ENCODE measurements around the gene OVCA2. TPM values are rescaled to one million over a fixed set of nuclear protein-coding genes. Genes with fewer than 3 reads are reported as not detected.

Gene OVCA2
- polyA plus RNA-seq, 1 donor = 26.8 TPM

DNA sequence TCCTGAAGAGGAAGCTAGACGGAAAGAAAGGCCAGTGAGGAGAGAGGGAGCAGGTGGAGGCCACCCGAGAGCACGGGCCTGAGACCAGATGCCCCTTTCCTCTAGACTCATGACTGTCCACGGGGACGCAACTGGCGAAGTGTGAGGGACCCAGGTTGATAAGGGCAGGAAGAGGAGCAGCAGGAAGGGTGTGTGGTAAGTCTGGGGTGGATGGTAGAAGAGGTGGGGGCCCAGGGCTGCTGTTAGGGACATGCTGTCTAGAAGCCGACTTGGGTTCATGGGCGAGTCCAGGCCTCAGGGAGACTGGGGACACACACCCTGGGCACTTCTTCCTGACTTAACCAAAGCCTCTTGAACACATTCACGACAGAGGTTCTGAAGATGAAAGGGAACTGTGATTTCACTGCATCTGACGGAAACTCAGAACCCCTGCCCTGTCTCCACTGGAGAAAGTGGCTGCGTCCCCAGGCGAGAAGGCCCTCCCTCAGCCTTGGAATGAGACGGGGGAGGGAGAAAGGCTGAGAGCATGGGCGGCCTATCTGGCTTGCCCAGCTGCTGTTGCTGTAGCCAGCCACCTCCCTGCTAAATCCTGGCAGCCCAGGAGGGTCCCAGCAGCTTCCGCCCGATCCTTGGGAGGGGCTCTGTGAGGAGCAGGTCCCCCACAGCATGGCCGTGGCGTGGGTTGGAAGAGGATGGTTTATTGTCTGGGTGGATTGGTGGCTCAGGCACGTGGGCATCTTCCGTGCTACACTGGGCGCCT is 19.0 kb downstream of the OVCA2 start:
- Histone ChIP-seq H3K27ac (ENCODE audit: low read length) (peak overlapping the region; percentile 75), H3K4me1 (ENCODE audit: control insufficient read depth, insufficient read depth, low read length) (peaks cover 15% of the 10 kb centered on the region), H3K36me3 (ENCODE audit: control insufficient read depth, insufficient read depth, low read length) (peaks cover 58% of the 10 kb centered on the region), H3K4me3 (ENCODE audit: low read length) (no peak overlapping the region), H3K27me3 (ENCODE audit: control insufficient read depth, insufficient read depth, low read length) (peaks cover 39% of the 10 kb centered on the region), H3K9me3 (ENCODE audit: control insufficient read depth, low read depth, low read length) (peaks cover 10% of the 10 kb centered on the region)
- no peak for DNase-seq
- WGBS (ENCODE audit: insufficient coverage, low lambda C conversion rate) = 80% methylated on average over 1 of the region's 21 CpGs

DNA sequence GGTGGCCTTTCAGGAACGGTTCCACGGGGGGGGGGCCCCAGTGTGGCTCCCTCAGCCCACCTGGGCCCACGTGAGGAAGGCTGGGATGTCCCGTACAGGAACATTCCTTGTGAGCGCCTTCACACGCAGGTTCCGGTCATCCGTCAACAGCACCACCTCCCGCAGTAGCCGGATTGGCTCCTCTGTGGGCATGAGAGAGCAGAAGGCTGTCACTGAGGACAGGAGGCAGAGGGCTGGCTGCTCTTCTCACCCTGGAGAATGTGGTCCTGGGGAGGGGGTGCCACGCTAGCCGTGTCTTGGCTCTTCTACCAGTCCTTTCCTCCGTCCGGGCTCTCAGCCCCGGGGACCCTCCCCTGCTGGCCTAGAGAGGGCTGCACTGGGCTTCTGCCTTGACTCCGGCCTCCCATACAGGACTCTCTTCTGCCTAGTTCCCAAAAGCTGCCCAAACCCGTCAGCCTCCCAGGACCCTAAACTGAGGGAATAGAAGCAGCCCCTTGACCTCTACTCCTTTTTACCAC is 19.7 kb downstream of the OVCA2 start:
- WGBS (ENCODE audit: insufficient coverage, low lambda C conversion rate) = no CpG with 5 or more reads among the region's 17 CpGs
- Histone ChIP-seq H3K27me3 (ENCODE audit: control insufficient read depth, insufficient read depth, low read length) (peaks cover 33% of the 10 kb centered on the region), H3K9me3 (ENCODE audit: control insufficient read depth, low read depth, low read length) (peaks cover 8% of the 10 kb centered on the region), H3K4me3 (ENCODE audit: low read length) (no peak overlapping the region), H3K27ac (ENCODE audit: low read length) (peak overlapping the region; percentile 75), H3K36me3 (ENCODE audit: control insufficient read depth, insufficient read depth, low read length) (peaks cover 63% of the 10 kb centered on the region), H3K4me1 (ENCODE audit: control insufficient read depth, insufficient read depth, low read length) (peaks cover 17% of the 10 kb centered on the region)
- DNase-seq = no peak

DNA sequence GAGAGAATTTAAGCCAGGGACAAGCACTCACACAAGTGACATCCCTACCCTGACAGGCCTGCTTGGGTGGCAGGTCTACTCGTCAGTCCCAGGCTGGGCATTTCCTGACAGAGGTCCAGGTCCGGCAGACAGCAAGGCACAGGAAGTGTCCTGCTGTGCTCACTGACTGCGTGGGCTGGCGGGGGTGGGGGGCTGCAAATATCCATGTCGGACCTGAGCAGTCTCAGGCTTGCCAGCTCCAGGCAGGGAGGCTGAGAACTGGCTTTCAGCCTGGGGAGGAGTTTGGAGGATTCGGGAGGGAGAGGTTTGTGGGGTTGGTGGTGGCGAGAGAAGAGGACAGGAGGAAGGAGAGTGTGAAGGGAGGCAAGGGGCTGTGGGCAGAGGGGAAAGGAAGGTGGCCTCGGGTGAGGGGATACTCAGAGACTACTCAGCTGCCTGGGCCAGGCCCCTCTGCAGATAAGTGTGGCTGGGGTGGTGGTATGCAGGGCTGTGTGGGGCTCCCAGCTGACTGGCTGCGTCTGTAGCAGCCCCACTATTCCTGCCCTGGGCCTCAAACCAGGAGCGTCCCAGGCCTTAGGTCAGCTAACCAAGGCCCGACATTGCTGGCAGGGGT is 20.9 kb downstream of the OVCA2 start:
- H3K4me1 ChIP-seq (ENCODE audit: control insufficient read depth, insufficient read depth, low read length) = peaks cover 26% of the 10 kb centered on the region
- no CpG with 5 or more reads among the region's 11 CpGs for WGBS (ENCODE audit: insufficient coverage, low lambda C conversion rate)
- H3K27me3 ChIP-seq (ENCODE audit: control insufficient read depth, insufficient read depth, low read length) = peaks cover 30% of the 10 kb centered on the region
- peak overlapping the region; percentile 75 for H3K27ac ChIP-seq (ENCODE audit: low read length)
- no peak overlapping the region for H3K4me3 ChIP-seq (ENCODE audit: low read length)
- peaks cover 6% of the 10 kb centered on the region for H3K9me3 ChIP-seq (ENCODE audit: control insufficient read depth, low read depth, low read length)
- peaks cover 69% of the 10 kb centered on the region for H3K36me3 ChIP-seq (ENCODE audit: control insufficient read depth, insufficient read depth, low read length)
- DNase-seq = no peak

DNA sequence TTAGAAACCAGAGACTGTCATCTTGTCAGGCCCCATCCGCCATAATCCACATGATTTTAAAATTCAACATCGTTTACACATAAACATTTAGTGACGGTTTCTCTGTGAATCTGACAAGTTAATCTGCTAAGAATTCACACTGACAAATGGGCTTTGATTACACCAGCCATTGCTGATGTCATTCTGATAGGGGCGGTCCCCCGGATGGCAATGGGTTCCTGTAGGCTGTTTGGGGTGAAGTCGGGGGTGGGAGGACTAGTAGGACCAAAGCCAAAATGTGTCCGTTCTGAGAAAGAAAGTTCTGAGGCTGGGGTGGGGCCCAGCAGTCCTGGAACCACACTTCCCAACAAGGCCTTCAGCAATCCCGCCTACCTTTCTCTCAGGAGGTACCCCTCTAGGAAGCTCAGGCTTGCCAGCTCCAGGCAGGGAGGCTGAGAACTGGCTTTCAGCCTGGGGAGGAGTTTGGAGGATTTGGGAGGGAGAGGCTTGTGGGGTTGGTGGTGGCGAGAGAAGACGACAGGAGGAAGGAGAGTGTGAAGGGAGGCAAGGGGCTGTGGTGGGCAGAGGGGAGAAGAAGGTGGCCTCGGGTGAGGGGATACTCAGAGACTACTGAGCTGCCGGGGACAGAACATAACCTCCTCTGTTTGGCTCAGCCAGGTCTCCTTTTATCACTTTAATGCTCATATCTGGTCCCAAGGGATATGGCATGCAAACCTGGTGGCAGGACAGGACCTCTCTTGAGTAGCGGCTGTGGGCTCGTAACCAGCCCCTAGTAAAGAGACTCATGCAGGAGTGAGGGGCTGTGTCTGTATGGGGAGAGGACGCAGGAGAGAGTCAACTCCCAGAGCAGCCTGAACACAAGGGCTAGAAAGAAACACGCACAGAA is 21.7 kb downstream of the OVCA2 start:
- DNase-seq = no peak
- no peaks in the 10 kb centered on the region for H3K9me3 ChIP-seq (ENCODE audit: control insufficient read depth, low read depth, low read length)
- peaks cover 30% of the 10 kb centered on the region for H3K4me1 ChIP-seq (ENCODE audit: control insufficient read depth, insufficient read depth, low read length)
- peaks cover 22% of the 10 kb centered on the region for H3K27me3 ChIP-seq (ENCODE audit: control insufficient read depth, insufficient read depth, low read length)
- peak overlapping the region; percentile 75 for H3K27ac ChIP-seq (ENCODE audit: low read length)
- H3K36me3 ChIP-seq (ENCODE audit: control insufficient read depth, insufficient read depth, low read length) = peaks cover 72% of the 10 kb centered on the region
- WGBS (ENCODE audit: insufficient coverage, low lambda C conversion rate) = no CpG with 5 or more reads among the region's 16 CpGs
- no peak overlapping the region for H3K4me3 ChIP-seq (ENCODE audit: low read length)

DNA sequence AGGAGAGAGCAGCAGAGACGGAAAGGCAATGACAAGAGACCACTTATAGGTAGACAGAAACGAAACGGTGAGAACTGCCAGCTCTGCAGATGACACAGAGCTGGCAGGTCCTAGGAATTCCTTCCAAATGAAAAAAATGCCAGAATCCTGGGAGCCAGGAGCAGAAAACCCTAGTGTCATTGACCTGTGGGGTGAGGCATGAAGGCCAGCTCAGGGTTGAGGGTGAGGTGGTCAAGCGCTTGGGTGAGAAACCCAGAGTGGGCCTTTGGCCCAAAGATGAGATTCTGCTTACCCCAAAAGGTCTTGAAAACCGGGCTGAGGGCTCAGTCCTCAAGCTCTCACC is 22.3 kb downstream of the OVCA2 start:
- Histone ChIP-seq H3K4me3 (ENCODE audit: low read length) (no peak overlapping the region), H3K9me3 (ENCODE audit: control insufficient read depth, low read depth, low read length) (no peaks in the 10 kb centered on the region), H3K4me1 (ENCODE audit: control insufficient read depth, insufficient read depth, low read length) (peaks cover 31% of the 10 kb centered on the region), H3K27ac (ENCODE audit: low read length) (peak overlapping the region; percentile 54), H3K27me3 (ENCODE audit: control insufficient read depth, insufficient read depth, low read length) (peaks cover 16% of the 10 kb centered on the region), H3K36me3 (ENCODE audit: control insufficient read depth, insufficient read depth, low read length) (peaks cover 72% of the 10 kb centered on the region)
- no peak for DNase-seq
- no CpG with 5 or more reads among the region's 5 CpGs for WGBS (ENCODE audit: insufficient coverage, low lambda C conversion rate)

DNA sequence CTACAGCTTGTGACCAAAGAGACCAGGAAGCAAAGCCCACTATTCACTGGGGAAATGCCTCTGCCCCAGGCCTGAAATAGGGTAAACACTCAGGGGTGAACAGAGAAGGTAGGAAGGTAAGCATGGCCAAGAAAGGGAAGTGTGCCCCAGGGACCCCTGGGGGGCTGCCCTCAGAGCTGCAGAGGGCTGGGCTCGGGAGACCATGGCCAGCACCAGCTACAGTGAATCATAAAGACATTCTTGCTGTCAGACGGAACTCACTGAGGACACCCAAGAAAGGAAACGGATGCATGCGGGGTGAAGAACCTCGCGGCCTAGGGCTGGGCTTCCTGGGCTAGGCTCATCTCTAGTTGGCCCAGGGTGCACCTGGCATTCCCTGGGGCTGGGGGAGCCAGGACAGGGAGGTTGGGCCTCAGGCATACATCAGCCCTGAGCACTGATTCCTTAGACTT is 22.7 kb downstream of the OVCA2 start:
- no CpG with 5 or more reads among the region's 6 CpGs for WGBS (ENCODE audit: insufficient coverage, low lambda C conversion rate)

DNA sequence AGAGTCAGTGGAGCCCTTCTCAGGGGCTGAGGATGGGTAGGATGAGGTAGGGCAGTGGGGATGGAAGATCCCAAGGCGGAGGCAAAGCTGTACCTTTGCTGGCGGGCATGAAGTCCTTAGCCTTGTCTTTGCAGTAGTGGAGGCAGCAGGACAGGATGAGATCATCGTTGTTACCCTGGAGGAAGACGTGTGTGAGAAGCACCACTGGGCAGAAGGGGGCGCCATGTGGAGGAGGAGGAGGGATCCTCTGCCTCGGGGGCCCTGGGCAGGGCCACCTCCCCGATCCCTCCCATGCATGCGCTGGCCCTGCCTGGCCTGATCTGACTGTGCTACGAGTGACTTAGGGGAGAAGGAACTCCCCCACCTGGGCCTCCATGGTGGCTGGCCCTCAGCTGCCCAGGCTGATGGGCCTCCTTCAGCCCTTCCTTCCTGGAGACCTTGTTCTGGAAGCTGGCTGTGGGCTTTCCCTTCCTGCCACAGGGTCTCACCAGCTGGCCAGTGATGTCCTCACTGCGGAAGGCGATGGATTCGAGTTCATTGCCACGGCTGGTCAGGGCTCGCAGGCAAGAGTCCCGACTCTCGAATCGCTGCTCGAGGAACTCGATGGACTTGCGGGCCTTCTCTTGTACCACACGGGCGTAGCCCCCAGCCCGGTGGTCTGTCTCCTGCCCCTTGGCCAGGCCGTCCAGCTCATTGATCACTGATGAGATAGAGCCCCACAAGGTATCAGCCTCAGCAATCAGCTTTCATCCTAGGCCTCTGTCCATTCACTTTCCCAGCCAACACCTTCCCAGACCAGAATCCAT is 23.4 kb downstream of the OVCA2 start:
- Histone ChIP-seq H3K4me3 (ENCODE audit: low read length) (no peak overlapping the region), H3K36me3 (ENCODE audit: control insufficient read depth, insufficient read depth, low read length) (peaks cover 65% of the 10 kb centered on the region), H3K27ac (ENCODE audit: low read length) (peak overlapping the region; percentile 54), H3K27me3 (ENCODE audit: control insufficient read depth, insufficient read depth, low read length) (peaks cover 6% of the 10 kb centered on the region), H3K4me1 (ENCODE audit: control insufficient read depth, insufficient read depth, low read length) (peaks cover 26% of the 10 kb centered on the region), H3K9me3 (ENCODE audit: control insufficient read depth, low read depth, low read length) (no peaks in the 10 kb centered on the region)
- DNase-seq = no peak
- WGBS (ENCODE audit: insufficient coverage, low lambda C conversion rate) = no CpG with 5 or more reads among the region's 24 CpGs

More for the DNA sequence above, 22.7 kb downstream of the OVCA2 start:
- H3K27ac ChIP-seq (ENCODE audit: low read length) = peak overlapping the region; percentile 54
- no peak for DNase-seq
- H3K27me3 ChIP-seq (ENCODE audit: control insufficient read depth, insufficient read depth, low read length) = peaks cover 12% of the 10 kb centered on the region
- H3K36me3 ChIP-seq (ENCODE audit: control insufficient read depth, insufficient read depth, low read length) = peaks cover 70% of the 10 kb centered on the region
- no peak overlapping the region for H3K4me3 ChIP-seq (ENCODE audit: low read length)
- H3K4me1 ChIP-seq (ENCODE audit: control insufficient read depth, insufficient read depth, low read length) = peaks cover 27% of the 10 kb centered on the region
- H3K9me3 ChIP-seq (ENCODE audit: control insufficient read depth, low read depth, low read length) = no peaks in the 10 kb centered on the region

DNA sequence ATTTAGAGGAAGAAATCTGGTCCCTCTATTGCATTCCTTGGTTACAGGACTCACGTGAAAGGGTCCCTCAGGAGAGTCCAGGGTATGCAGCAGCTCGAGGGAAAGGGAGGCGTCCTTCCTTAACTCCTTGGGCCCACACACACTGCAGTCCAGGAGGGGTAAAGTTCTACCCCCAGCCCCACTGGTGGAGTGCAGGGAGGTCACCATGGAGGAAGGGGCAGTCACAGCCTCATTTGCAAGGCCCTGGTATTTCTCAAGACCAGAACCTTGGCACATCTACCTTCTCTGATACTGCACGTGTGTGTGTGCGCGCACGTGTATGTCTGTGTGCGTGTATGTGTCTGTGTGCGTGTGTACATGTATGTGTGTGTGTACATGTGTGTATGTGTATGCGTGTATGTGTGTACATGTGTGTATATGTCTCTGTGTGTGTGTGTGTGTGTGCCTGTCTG is 24.2 kb downstream of the OVCA2 start:
- Histone ChIP-seq H3K36me3 (ENCODE audit: control insufficient read depth, insufficient read depth, low read length) (peaks cover 62% of the 10 kb centered on the region), H3K4me3 (ENCODE audit: low read length) (no peak overlapping the region), H3K27ac (ENCODE audit: low read length) (peak overlapping the region; percentile 29), H3K9me3 (ENCODE audit: control insufficient read depth, low read depth, low read length) (no peaks in the 10 kb centered on the region), H3K4me1 (ENCODE audit: control insufficient read depth, insufficient read depth, low read length) (peaks cover 23% of the 10 kb centered on the region), H3K27me3 (ENCODE audit: control insufficient read depth, insufficient read depth, low read length) (peaks cover 2% of the 10 kb centered on the region)
- WGBS (ENCODE audit: insufficient coverage, low lambda C conversion rate) = no CpG with 5 or more reads among the region's 10 CpGs
- DNase-seq = no peak

DNA sequence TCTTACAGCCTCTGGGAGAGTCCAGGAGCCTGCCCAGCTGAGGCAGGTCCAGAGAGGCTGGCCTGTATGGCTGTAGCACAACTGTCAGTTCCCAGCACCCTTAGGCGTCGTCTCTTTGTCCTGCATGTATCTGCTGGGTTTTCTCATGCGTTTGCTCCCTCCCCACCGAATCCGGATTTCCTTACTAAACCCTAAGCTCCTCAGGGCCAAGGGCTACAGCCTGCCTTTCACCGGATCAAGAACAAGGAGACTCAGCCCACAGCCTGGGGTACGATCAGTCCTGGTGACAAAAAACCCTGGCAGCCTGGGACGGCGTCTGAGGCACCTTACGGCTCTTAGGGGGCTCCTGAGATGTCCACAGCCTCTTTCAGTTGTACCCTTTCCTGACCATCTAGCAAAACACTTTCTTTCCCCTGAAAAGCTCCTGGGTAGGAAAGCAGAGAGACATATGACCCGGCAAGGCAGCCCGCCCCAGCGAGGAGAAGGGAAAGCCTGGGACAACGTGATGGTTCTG is 25.3 kb downstream of the OVCA2 start:
- H3K4me1 ChIP-seq (ENCODE audit: control insufficient read depth, insufficient read depth, low read length) = peaks cover 23% of the 10 kb centered on the region
- WGBS (ENCODE audit: insufficient coverage, low lambda C conversion rate) = 60% methylated on average over 3 of the region's 14 CpGs

More for the DNA sequence above, 25.3 kb downstream of the OVCA2 start:
- H3K9me3 ChIP-seq (ENCODE audit: control insufficient read depth, low read depth, low read length) = no peaks in the 10 kb centered on the region
- DNase-seq = no peak
- peaks cover 57% of the 10 kb centered on the region for H3K36me3 ChIP-seq (ENCODE audit: control insufficient read depth, insufficient read depth, low read length)
- no peak overlapping the region for H3K4me3 ChIP-seq (ENCODE audit: low read length)
- H3K27ac ChIP-seq (ENCODE audit: low read length) = peak overlapping the region; percentile 47
- no peaks in the 10 kb centered on the region for H3K27me3 ChIP-seq (ENCODE audit: control insufficient read depth, insufficient read depth, low read length)

All from large intestine (tissue), 3 donors.